HepG2 (cell line): ENCODE measurements around the gene KIAA0825. TPM values are rescaled to one million over a fixed set of nuclear protein-coding genes. Genes with fewer than 3 reads are reported as not detected.

Source experiments
- ATAC-seq: fragments of 200-7000 bp; cut with Tn5 transposase; 3 replicates; pipeline ENCODE4 v1.9.1; 2020; ENCODE audit warnings: mild to moderate bottlenecking, moderate library complexity
- BruUV-seq: library from RNA; stranded (reverse); fragments of 400-500 nt; replicated peaks from 2 replicates; lab custom pipeline; 2021; lab: Mats Ljungman, UMichigan
- CTCF ChIA-PET: fragments of 300-600 bp; formaldehyde crosslinking; extraction: SDS; loops from one replicate; lab custom pipeline; 2021; ENCODE audit warnings: low total read pairs, inconsistent platforms, low intra/inter-chr PET ratio; lab: Yijun Ruan, JAX
- POLR2A ChIA-PET: fragments of 350-600 bp; sonication (Branson Sonifier 250); formaldehyde crosslinking; loops from one replicate; lab custom pipeline; 2020; ENCODE audit warnings: antibody characterized with exemption, inconsistent platforms; lab: Yijun Ruan, JAX
- DNase-seq: peaks from one replicate; pipeline ENCODE4 v3.0.0-alpha.2; 2015; ENCODE audit warnings: low spot score
- FAIRE-seq: peaks from 3 replicates; lab custom pipeline; 2011; peaks lifted over from hg19 to GRCh38; lab: Jason Lieb, UNC
- H2AFZ ChIP-seq: one replicate; pipeline ENCODE4 v1.6.1; 2011; ENCODE audit warnings: low read length, inconsistent platforms
- H3K27ac ChIP-seq: fragments of 300-600 bp; 3 replicates; pipeline ENCODE4 v1.8.0; 2011; ENCODE audit warnings: mixed run types, mild to moderate bottlenecking, mixed read lengths, low read length, inconsistent platforms; ENCODE audit not compliant: insufficient read depth; ENCODE audit errors: extremely low read length
- H3K27me3 ChIP-seq, 2 experiments: fragments of 200-600 bp in 1 of 2; 2 replicates in 1 of 2; 3 replicates in 1 of 2; pipeline versions ENCODE4 v1.6.0 to v1.8.0; 2011; ENCODE audit warnings: low read length in 2 of 2, mild to moderate bottlenecking in 2 of 2, moderate library complexity in 2 of 2, inconsistent platforms in 1 of 2; ENCODE audit not compliant: insufficient read depth in 2 of 2, control insufficient read depth in 1 of 2
- H3K36me3 ChIP-seq, 2 experiments: fragments of 200-600 bp in 1 of 2; replicated peaks in 1 of 2; 2 replicates in 1 of 2; 3 replicates in 1 of 2; pipeline versions ENCODE4 v1.5.1 to v1.8.0; 2011; ENCODE audit warnings: low read length in 2 of 2, inconsistent platforms in 1 of 2; ENCODE audit not compliant: insufficient read depth in 2 of 2, control insufficient read depth in 1 of 2
- H3K4me1 ChIP-seq: 2 replicates; pipeline ENCODE4 v1.5.1; 2012; ENCODE audit warnings: low read length, inconsistent platforms; ENCODE audit not compliant: insufficient read depth
- H3K4me2 ChIP-seq: 2 replicates; pipeline ENCODE4 v1.6.0; 2011; ENCODE audit warnings: low read depth, low read length, inconsistent platforms
- H3K4me3 ChIP-seq, 3 experiments: fragments of 200-600 bp in 1 of 3; sonication (generic), shearing (Covaris generic) in 1 of 3; replicated peaks in 1 of 3; 2 replicates each; pipeline ENCODE4 v1.5.1; 2011 to 2016; ENCODE audit warnings: low read length in 3 of 3, inconsistent platforms in 2 of 3, low read depth in 2 of 3, mild to moderate bottlenecking in 2 of 3, control low read depth in 1 of 3, mixed read lengths in 1 of 3; ENCODE audit not compliant: insufficient read depth in 1 of 3
- H3K79me2 ChIP-seq: one replicate; pipeline ENCODE4 v1.6.1; 2011; ENCODE audit warnings: low read length, inconsistent platforms; ENCODE audit not compliant: insufficient read depth
- H3K9ac ChIP-seq: 2 replicates; pipeline ENCODE4 v1.6.0; 2011; ENCODE audit warnings: mild to moderate bottlenecking, low read depth, low read length, inconsistent platforms; ENCODE audit not compliant: insufficient read depth
- H3K9me3 ChIP-seq: 2 replicates; pipeline ENCODE4 v1.5.1; 2012; ENCODE audit warnings: mild to moderate bottlenecking, low read length
- H4K20me1 ChIP-seq: 2 replicates; pipeline ENCODE4 v1.6.0; 2011; ENCODE audit warnings: inconsistent platforms, mild to moderate bottlenecking, low read length, moderate library complexity; ENCODE audit not compliant: insufficient read depth
- ATF1 ChIP-seq: IDR thresholded peaks from 2 replicates; pipeline ENCODE4 v1.6.1; 2016; ENCODE audit warnings: mild to moderate bottlenecking, control low read depth
- MEIS2 ChIP-seq: sonication (generic); formaldehyde crosslinking; IDR thresholded peaks from 2 replicates; pipeline ENCODE4 v1.9.0; 2021; ENCODE audit warnings: mild to moderate bottlenecking, missing genetic modification reagents
- MYPOP ChIP-seq: sonication (generic); formaldehyde crosslinking; IDR thresholded peaks from 2 replicates; pipeline ENCODE4 v1.8.1; 2023; ENCODE audit warnings: mild to moderate bottlenecking, moderate library complexity, missing genetic modification reagents
- MZF1 ChIP-seq: sonication (generic); formaldehyde crosslinking; IDR thresholded peaks from 2 replicates; pipeline ENCODE4 v1.8.1; 2023; ENCODE audit warnings: mild to moderate bottlenecking, missing genetic modification reagents, borderline replicate concordance
- NFATC3 ChIP-seq: sonication (generic); formaldehyde crosslinking; IDR thresholded peaks from 2 replicates; pipeline ENCODE4 v1.5.1; 2020; ENCODE audit warnings: mild to moderate bottlenecking, missing genetic modification reagents
- PAWR ChIP-seq: sonication (generic); formaldehyde crosslinking; IDR thresholded peaks from 2 replicates; pipeline ENCODE4 v1.4.0; 2020; ENCODE audit warnings: missing genetic modification reagents, mild to moderate bottlenecking, borderline replicate concordance
- PCBP1 ChIP-seq: fragments of 200-400 bp; formaldehyde crosslinking; IDR thresholded peaks from 2 replicates; pipeline ENCODE4 v1.6.1; 2017; ENCODE audit warnings: mild to moderate bottlenecking, low read depth, low read length, borderline replicate concordance
- PTBP1 ChIP-seq: fragments of 200-400 bp; formaldehyde crosslinking; IDR thresholded peaks from 2 replicates; pipeline ENCODE4 v1.6.1; 2018; ENCODE audit warnings: low read length, low read depth; ENCODE audit not compliant: poor library complexity, severe bottlenecking
- SPEN ChIP-seq: sonication (generic); formaldehyde crosslinking; IDR thresholded peaks from 2 replicates; pipeline ENCODE4 v1.5.1; 2020; ENCODE audit warnings: low read depth, mild to moderate bottlenecking, missing genetic modification reagents
- SRSF1 ChIP-seq: fragments of 200-400 bp; formaldehyde crosslinking; optimal IDR thresholded peaks from 2 replicates; pipeline ENCODE3; 2017; ENCODE audit warnings: mild to moderate bottlenecking, low read depth, low read length, moderate library complexity
- SSRP1 ChIP-seq: IDR thresholded peaks from 2 replicates; pipeline ENCODE4 v1.6.1; 2016; ENCODE audit warnings: control low read depth
- ZMYM2 ChIP-seq: sonication (generic); formaldehyde crosslinking; IDR thresholded peaks from 2 replicates; pipeline ENCODE4 v1.8.0; 2022; ENCODE audit warnings: mild to moderate bottlenecking, missing genetic modification reagents
- ZNF260 ChIP-seq: sonication (generic); formaldehyde crosslinking; IDR thresholded peaks from 2 replicates; pipeline ENCODE4 v1.4.0; 2020; ENCODE audit warnings: missing genetic modification reagents, low read depth, mild to moderate bottlenecking, borderline replicate concordance
- ZNF510 ChIP-seq: sonication (generic); formaldehyde crosslinking; IDR thresholded peaks from 2 replicates; pipeline ENCODE4 v1.4.0; 2020; ENCODE audit warnings: low read depth, mild to moderate bottlenecking, missing genetic modification reagents
- ZNF839 ChIP-seq: sonication (generic); formaldehyde crosslinking; IDR thresholded peaks from 2 replicates; pipeline ENCODE4 v1.4.0; 2020; ENCODE audit warnings: missing genetic modification reagents, mild to moderate bottlenecking, borderline replicate concordance
- WGBS: methylation state at CpG from one replicate; pipeline ENCODE4 v1.1.6; 2017; ENCODE audit warnings: low lambda C conversion rate; 5-methylcytosine and 5-hydroxymethylcytosine counted together
- in situ Hi-C: cut with HindIII; loops from 2 replicates; pipeline ENCODE4 v1.10.0; 2017; ENCODE audit warnings: low pct_unique_long_range_greater_than_20kb; ENCODE audit not compliant: extremely low pct_ligation_motif_present
- intact Hi-C: fragments of 100-400 bp; cut with micrococcal nuclease; formaldehyde crosslinking; loops from one replicate; pipeline ENCODE4 v1.10.0; 2022; ENCODE audit not compliant: unreplicated experiment
- polyA plus RNA-seq, 8 experiments: library from polyadenylated mRNA; depleted of rRNA in 3 of 8; stranded (reverse) in 7 of 8; unstranded in 1 of 8; fragments of >200 nt; fragmentation: Illumina TruSeq in 4 of 8; extraction: Trizol in 4 of 8; gene quantifications; 2 replicates each; pipeline versions ENCODE4 v1.2.1 to v1.2.3, GENCODE V29; 2011 to 2016; ENCODE audit warnings: low read depth in 4 of 8, missing spikeins in 1 of 8, mixed read lengths in 1 of 8; ENCODE audit not compliant: insufficient read depth in 1 of 8
- total RNA-seq, 5 experiments: library from RNA; depleted of rRNA; stranded (reverse); fragments of >200 nt; fragmentation: Illumina TruSeq; extraction: Trizol; gene quantifications; 2 replicates each; pipeline ENCODE4 v1.2.3, GENCODE V29; 2016; ENCODE audit warnings: low read depth in 1 of 5

KIAA0825 gene
- total and polyA plus RNA-seq, 2 of the 13 experiments (the other 11 are each of a cell fraction or from before 2014, with no cell fraction given), result 0.05 to 0.51 TPM

GRCh38 chr5:94168151-94168550, 450.3 kb downstream of the KIAA0825 start (continued):
- TF ChIP-seq ATF1 (CRISPR knock-in tag) (no peak), MZF1 (CRISPR knock-in tag) (no peak), MYPOP (CRISPR knock-in tag) (no peak), SPEN (no peak), NFATC3 (CRISPR knock-in tag) (no peak), MEIS2 (CRISPR knock-in tag) (no peak)

- no peak for FAIRE-seq
- WGBS, result 0% methylated on average over 1 of the region's 1 CpG
- Histone ChIP-seq H4K20me1 (no peaks in the 10 kb centered on the region), H3K27me3 (no peaks in the 10 kb centered on the region), H3K79me2 (no peaks in the 10 kb centered on the region), H3K4me2 (no peak overlapping the region), H3K36me3 (no peaks in the 10 kb centered on the region), H3K9ac (no peak overlapping the region), H2AFZ (no peak overlapping the region), H3K4me1 (no peaks in the 10 kb centered on the region), H3K4me3 (no peak overlapping the region), H3K9me3 (no peaks in the 10 kb centered on the region), H3K27ac (no peak overlapping the region)
- DNase-seq, result no peak
- ChIA-PET CTCF (no interaction called here), POLR2A (no interaction called here)
- TF ChIP-seq PAWR (CRISPR knock-in tag) (no peak), ZNF260 (CRISPR knock-in tag) (no peak), ZNF839 (no peak), SRSF1 (no peak), ZMYM2 (CRISPR knock-in tag) (no peak), SSRP1 (CRISPR knock-in tag) (no peak), ZNF510 (no peak), PTBP1 (no peak), PCBP1 (no peak)
- BruUV-seq, result no TSS peak
- in situ Hi-C loops (no loop called here), intact Hi-C loops (no loop called here)
- ATAC-seq, result no peak
Observed at GRCh38 chr5:94161801-94162200, 456.6 kb downstream of the KIAA0825 start.
